Stomach (tissue), 9 donors: ENCODE measurements around the gene INTS7. TPM values are rescaled to one million over a fixed set of nuclear protein-coding genes. Genes with fewer than 3 reads are reported as not detected.
"Not testable (repeated sequence)": the region's sequence is repeated elsewhere in the genome, so short reads cannot be mapped to it uniquely, and the experiment has no call there.

Source experiments
- DNase-seq, 2 donors: peaks; one replicate each; pipeline versions ENCODE4 v3.0.0 to v3.0.0-alpha.2; 2013 to 2019
- H3K27ac ChIP-seq, 5 donors: fragments of 200-600 bp in 4 of 5; sonication (generic) in 4 of 5; one replicate each; pipeline ENCODE4 v1.5.1; 2013 to 2019; ENCODE audit warnings: mild to moderate bottlenecking in 1 of 5, moderate library complexity in 1 of 5
- H3K27me3 ChIP-seq, 3 donors: fragments of 200-600 bp; sonication (generic); one replicate each; pipeline ENCODE4 v1.5.1; 2017 to 2019; ENCODE audit warnings: mixed run types in 1 of 3
- H3K36me3 ChIP-seq, 4 donors: fragments of 200-600 bp; sonication (generic); 1 replicate in 3 of 4; 2 replicates in 1 of 4; pipeline ENCODE4 v1.5.1; 2016 to 2019
- H3K4me1 ChIP-seq, 4 donors: fragments of 200-600 bp; sonication (generic); one replicate each; pipeline ENCODE4 v1.5.1; 2016 to 2019
- H3K4me3 ChIP-seq, 4 donors: fragments of 200-600 bp; sonication (generic) in 3 of 4; one replicate each; pipeline ENCODE4 v1.5.1; 2016 to 2019; ENCODE audit warnings: mild to moderate bottlenecking in 1 of 4
- H3K9me3 ChIP-seq, 4 donors: fragments of 200-600 bp; sonication (generic); one replicate each; pipeline ENCODE4 v1.5.1; 2016 to 2019
- EP300 ChIP-seq: sonication (generic); formaldehyde crosslinking; IDR thresholded peaks from one replicate; pipeline ENCODE4 v1.6.1; 2017; ENCODE audit warnings: antibody characterized with exemption
- POLR2A ChIP-seq, 4 donors: fragments of 450-650 bp; IDR thresholded peaks; one replicate each; pipeline ENCODE4 v1.6.1; 2016; ENCODE audit warnings: antibody characterized with exemption in 4 of 4, control low read depth in 2 of 4, mild to moderate bottlenecking in 1 of 4, moderate library complexity in 1 of 4
- POLR2AphosphoS5 ChIP-seq, 3 donors: sonication (generic); formaldehyde crosslinking; IDR thresholded peaks; one replicate each; pipeline ENCODE4 v1.6.1; 2016; ENCODE audit warnings: antibody characterized with exemption in 3 of 3
- WGBS, 5 donors: extraction: QIAGEN DNeasy Blood & Tissue Kit in 3 of 5; methylation state at CpG; one replicate each; pipeline versions ENCODE4 v1.1.5 to v1.1.7; 2013 to 2018; 5-methylcytosine and 5-hydroxymethylcytosine counted together
- intact Hi-C: fragments of 100-400 bp; cut with DNase I; formaldehyde crosslinking; loops from one replicate; pipeline ENCODE4 v1.15.1; 2023; ENCODE audit warnings: low total_unique reads
- polyA plus RNA-seq, 3 donors: library from polyadenylated mRNA; stranded (reverse); fragments of 200-250 nt; gene quantifications; one replicate each; pipeline ENCODE4 v1.2.3, GENCODE V29; 2013
- total RNA-seq, 5 donors: library from RNA; depleted of rRNA; stranded (reverse); fragments of >200 nt; gene quantifications; one replicate each; pipeline versions ENCODE4 v1.1.0 to v1.2.3, GENCODE V29; 2014 to 2016
- TF ChIP-seq, protein P1 (sequence below), 7 experiments: fragments of 450-650 bp in 4 of 7; fragments of 200-600 bp in 3 of 7; sonication (generic) in 3 of 7; IDR thresholded peaks; one replicate each; pipeline ENCODE4 v1.5.1; 2016 to 2019; ENCODE audit warnings: antibody characterized with exemption in 7 of 7, control low read depth in 2 of 7, mild to moderate bottlenecking in 1 of 7
- donor health status: healthy with polysubstance abuse.
- donor health status: Bipolar disorder and iron deficiency.
- donor health status: healthy.

Gene INTS7
- total and polyA plus RNA-seq, 8 donors = 1.2 to 156 (median 9.5) TPM

- peaks cover 6 to 29% (median 21%) of the 10 kb centered on the region in 4 donors for H3K36me3 ChIP-seq
- H3K9me3 ChIP-seq = no peaks in the 10 kb centered on the region
- no peak for DNase-seq
- H3K4me3 ChIP-seq = no peak overlapping the region
- no peak overlapping the region for H3K27ac ChIP-seq
- TF ChIP-seq POLR2A (IDR thresholded peaks at IDR 0.05) = no peak
- TF ChIP-seq, protein P1, sequence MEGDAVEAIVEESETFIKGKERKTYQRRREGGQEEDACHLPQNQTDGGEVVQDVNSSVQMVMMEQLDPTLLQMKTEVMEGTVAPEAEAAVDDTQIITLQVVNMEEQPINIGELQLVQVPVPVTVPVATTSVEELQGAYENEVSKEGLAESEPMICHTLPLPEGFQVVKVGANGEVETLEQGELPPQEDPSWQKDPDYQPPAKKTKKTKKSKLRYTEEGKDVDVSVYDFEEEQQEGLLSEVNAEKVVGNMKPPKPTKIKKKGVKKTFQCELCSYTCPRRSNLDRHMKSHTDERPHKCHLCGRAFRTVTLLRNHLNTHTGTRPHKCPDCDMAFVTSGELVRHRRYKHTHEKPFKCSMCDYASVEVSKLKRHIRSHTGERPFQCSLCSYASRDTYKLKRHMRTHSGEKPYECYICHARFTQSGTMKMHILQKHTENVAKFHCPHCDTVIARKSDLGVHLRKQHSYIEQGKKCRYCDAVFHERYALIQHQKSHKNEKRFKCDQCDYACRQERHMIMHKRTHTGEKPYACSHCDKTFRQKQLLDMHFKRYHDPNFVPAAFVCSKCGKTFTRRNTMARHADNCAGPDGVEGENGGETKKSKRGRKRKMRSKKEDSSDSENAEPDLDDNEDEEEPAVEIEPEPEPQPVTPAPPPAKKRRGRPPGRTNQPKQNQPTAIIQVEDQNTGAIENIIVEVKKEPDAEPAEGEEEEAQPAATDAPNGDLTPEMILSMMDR (IDR thresholded peaks at IDR 0.05) = no peak
- TF ChIP-seq EP300 = no peak
- no peak for TF ChIP-seq POLR2AphosphoS5 (IDR thresholded peaks at IDR 0.05)
- WGBS, 5 donors = 93 to 99% (median 98%) methylated on average over 8 of the region's 8 CpGs
- no peaks in the 10 kb centered on the region for H3K27me3 ChIP-seq
- intact Hi-C loops = no loop called here
- no peaks in the 10 kb centered on the region for H3K4me1 ChIP-seq
These were observed 76.1 kb downstream of the INTS7 start for GRCh38 chr1:211959221-211959620.

DNA sequence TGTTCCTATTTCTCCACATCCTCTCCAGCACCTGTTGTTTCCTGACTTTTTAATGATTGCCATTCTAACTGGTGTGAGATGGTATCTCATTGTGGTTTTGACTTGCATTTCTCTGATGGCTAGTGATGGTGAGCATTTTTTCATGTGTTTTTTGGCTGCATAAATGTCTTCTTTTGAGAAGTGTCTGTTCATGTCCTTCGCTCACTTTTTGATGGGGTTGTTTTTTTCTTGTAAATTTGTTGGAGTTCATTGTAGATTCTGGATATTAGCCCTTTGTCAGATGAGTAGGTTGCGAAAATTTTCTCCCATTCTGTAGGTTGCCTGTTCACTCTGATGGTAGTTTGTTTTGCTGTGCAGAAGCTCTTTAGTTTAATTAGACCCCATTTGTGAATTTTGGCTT lies 81.3 kb downstream of the INTS7 start:
- H3K4me3 ChIP-seq, H3K4me1 ChIP-seq, DNase-seq, intact Hi-C loops, H3K9me3 ChIP-seq, H3K27ac ChIP-seq, H3K27me3 ChIP-seq: not testable (repeated sequence)
- WGBS, 5 donors = 100% methylated on average over 2 of the region's 2 CpGs; no CpG with 5 or more reads in 3 of the 5 donors
- H3K36me3 ChIP-seq = peaks cover 3 to 21% (median 10%) of the 10 kb centered on the region in 4 donors

- not testable (repeated sequence) for H3K4me3 ChIP-seq
- WGBS, 5 donors = 88 to 100% (median 100%) methylated on average over 1 to 3 of the region's 4 CpGs; no CpG with 5 or more reads in 2 of the 5 donors
These were observed 81.8 kb downstream of the INTS7 start for GRCh38 chr1:211953543-211953942.

GRCh38 chr1:211952299-211952698 lies 83.1 kb downstream of the INTS7 start:
- TF ChIP-seq, protein P1 (IDR thresholded peaks at IDR 0.05) = no peak
- no peak for TF ChIP-seq EP300
- TF ChIP-seq POLR2AphosphoS5 (IDR thresholded peaks at IDR 0.05) = no peak
- peaks cover 0 to 13% (median 6%) of the 10 kb centered on the region in 4 donors for H3K4me1 ChIP-seq
- no peaks in the 10 kb centered on the region for H3K9me3 ChIP-seq
- DNase-seq = no peak
- intact Hi-C loops = no loop called here
- H3K27ac ChIP-seq = no peak overlapping the region
- WGBS, 5 donors = 94 to 98% (median 97%) methylated on average over 2 of the region's 2 CpGs
- peaks cover 3 to 16% (median 9%) of the 10 kb centered on the region in 4 donors for H3K36me3 ChIP-seq
- H3K4me3 ChIP-seq = no peak overlapping the region
- H3K27me3 ChIP-seq = no peaks in the 10 kb centered on the region

More at GRCh38 chr1:211953543-211953942, 81.8 kb downstream of the INTS7 start:
- DNase-seq, H3K9me3 ChIP-seq, intact Hi-C loops, H3K27ac ChIP-seq, H3K4me1 ChIP-seq, H3K27me3 ChIP-seq: not testable (repeated sequence)
- H3K36me3 ChIP-seq = peaks cover 3 to 17% (median 9%) of the 10 kb centered on the region in 4 donors

- intact Hi-C loops = no loop called here
- H3K4me1 ChIP-seq = peaks cover 0 to 15% (median 6%) of the 10 kb centered on the region in 4 donors
- H3K4me3 ChIP-seq = no peak overlapping the region
These were observed 83.5 kb downstream of the INTS7 start for GRCh38 chr1:211951856-211952255.

More at GRCh38 chr1:211951856-211952255, 83.5 kb downstream of the INTS7 start:
- DNase-seq = no peak
- Histone ChIP-seq H3K27ac (no peak overlapping the region), H3K9me3 (no peaks in the 10 kb centered on the region), H3K36me3 (peaks cover 3 to 12% (median 9%) of the 10 kb centered on the region in 4 donors), H3K27me3 (no peaks in the 10 kb centered on the region)
- TF ChIP-seq POLR2AphosphoS5 (IDR thresholded peaks at IDR 0.05) = no peak
- TF ChIP-seq EP300 = no peak
- TF ChIP-seq POLR2A (IDR thresholded peaks at IDR 0.05) = no peak
- TF ChIP-seq, protein P1 (IDR thresholded peaks at IDR 0.05) = no peak
